Sciatic nerve (tissue), 2 donors: ENCODE data around the gene GRIA4. TPM values are rescaled to one million over a fixed set of nuclear protein-coding genes. Genes with fewer than 3 reads are reported as not detected.
"Not testable (repeated sequence)": the region's sequence is repeated elsewhere in the genome, so short reads cannot be mapped to it uniquely, and the experiment has no call there.

Experiments
- ATAC-seq: fragments of 200-7000 bp; cut with Tn5 transposase; one replicate; pipeline ENCODE4 v1.9.1; 2020; ENCODE audit warnings: mild to moderate bottlenecking, moderate library complexity
- DNase-seq: peaks from one replicate; pipeline ENCODE4 v3.0.0-alpha.2; 2020; ENCODE audit warnings: low spot score
- intact Hi-C: fragments of 100-400 bp; cut with DNase I; formaldehyde crosslinking; loops from one replicate; pipeline ENCODE4 v1.14.2; 2022
- total RNA-seq: library from RNA; stranded (reverse); fragmentation: NEBNext Ultra II Directional; extraction: Animal tissue kit (Norgen Biotek cat#: 25700); gene quantifications from one replicate; pipeline ENCODE4 v1.2.1, GENCODE V29; 2021
- donor health status: DM: no; HTN: no; CAD: no.
- donor health status: DM: no; HTN: no; CAD: no.

The GRIA4 gene
- total RNA-seq, 1 donor from 2014 or later, result 0.45 TPM

- intact Hi-C loops, result no loop called here
- no peak for DNase-seq
Measured at GRCh38 chr11:105942921-105943320, 333.0 kb downstream of the GRIA4 start.

GRCh38 chr11:105948918-105949590 is 339.2 kb downstream of the GRIA4 start:
- no peak for DNase-seq
- ATAC-seq, result no peak
- intact Hi-C loops, result no loop called here

More at GRCh38 chr11:105942921-105943320, 333.0 kb downstream of the GRIA4 start:
- ATAC-seq, result no peak

GRCh38 chr11:105953886-105954285 is 344.0 kb downstream of the GRIA4 start:
- intact Hi-C loops, result no loop called here
- no peak for ATAC-seq
- DNase-seq, result no peak

GRCh38 chr11:105960252-105961245 is 350.7 kb downstream of the GRIA4 start:
- DNase-seq (no peak), ATAC-seq (peak; percentile 34)
- intact Hi-C loops, result no loop called here

GRCh38 chr11:105968021-105968697 is 358.3 kb downstream of the GRIA4 start:
- intact Hi-C loops, result no loop called here
- ATAC-seq (no peak), DNase-seq (no peak)

GRCh38 chr11:105969756-105970155 is 359.9 kb downstream of the GRIA4 start:
- no peak for ATAC-seq
- intact Hi-C loops, result no loop called here
- DNase-seq, result no peak

- intact Hi-C loops, result loop anchor here (5.0 kb wide), 1 partner anchor 1213 kb away; no protein-coding TSS in a partner anchor
- ATAC-seq (no peak), DNase-seq (no peak)
Measured at GRCh38 chr11:105975128-105975527, 365.3 kb downstream of the GRIA4 start.

GRCh38 chr11:105979997-105980703 is 370.3 kb downstream of the GRIA4 start:
- DNase-seq, result no peak
- ATAC-seq, result no peak
- intact Hi-C loops, result loop anchor here (5.0 kb wide), 1 partner anchor 1218 kb away; no protein-coding TSS in a partner anchor

GRCh38 chr11:105986554-105986953 is 376.7 kb downstream of the GRIA4 start:
- no peak for DNase-seq
- intact Hi-C loops, result no loop called here
- ATAC-seq, result no peak

- intact Hi-C loops, result no loop called here
- no peak for ATAC-seq
Measured at GRCh38 chr11:105988197-105988596, 378.3 kb downstream of the GRIA4 start.

GRCh38 chr11:105989124-105989523 is 379.3 kb downstream of the GRIA4 start:
- ATAC-seq (no peak), DNase-seq (no peak)
- intact Hi-C loops, result no loop called here

More at GRCh38 chr11:105988197-105988596, 378.3 kb downstream of the GRIA4 start:
- DNase-seq, result no peak

- DNase-seq, result no peak
- intact Hi-C loops, result no loop called here
- no peak for ATAC-seq
Measured at GRCh38 chr11:105991888-105992287, 382.0 kb downstream of the GRIA4 start.

- DNase-seq, result no peak
- no peak for ATAC-seq
- intact Hi-C loops, result no loop called here
Measured at GRCh38 chr11:106001304-106002012, 391.6 kb downstream of the GRIA4 start.

- intact Hi-C loops, ATAC-seq, DNase-seq: not testable (repeated sequence)
Measured at GRCh38 chr11:106003094-106003493, 393.2 kb downstream of the GRIA4 start.

GRCh38 chr11:106011481-106011880 is 401.6 kb downstream of the GRIA4 start:
- ATAC-seq, result no peak
- intact Hi-C loops, result no loop called here
- no peak for DNase-seq

GRCh38 chr11:106012744-106013143 is 402.9 kb downstream of the GRIA4 start:
- DNase-seq, result no peak
- intact Hi-C loops, result no loop called here

GRCh38 chr11:106014035-106014434 is 404.2 kb downstream of the GRIA4 start:
- ATAC-seq (no peak), DNase-seq (no peak)
- intact Hi-C loops, result no loop called here

More at GRCh38 chr11:106012744-106013143, 402.9 kb downstream of the GRIA4 start:
- no peak for ATAC-seq

- DNase-seq, result no peak
- no peak for ATAC-seq
- intact Hi-C loops, result no loop called here
Measured at GRCh38 chr11:106014620-106015019, 404.7 kb downstream of the GRIA4 start.
